ENCODE data around the gene EYS. TPM values are rescaled to one million over a fixed set of nuclear protein-coding genes. Genes with fewer than 3 reads are reported as not detected.
"Not testable (repeated sequence)": the region's sequence is repeated elsewhere in the genome, so short reads cannot be mapped to it uniquely, and the experiment has no call there.

Gene EYS
- total and polyA plus RNA-seq, 2 donors = 4.4 TPM; not detected in 1

DNA sequence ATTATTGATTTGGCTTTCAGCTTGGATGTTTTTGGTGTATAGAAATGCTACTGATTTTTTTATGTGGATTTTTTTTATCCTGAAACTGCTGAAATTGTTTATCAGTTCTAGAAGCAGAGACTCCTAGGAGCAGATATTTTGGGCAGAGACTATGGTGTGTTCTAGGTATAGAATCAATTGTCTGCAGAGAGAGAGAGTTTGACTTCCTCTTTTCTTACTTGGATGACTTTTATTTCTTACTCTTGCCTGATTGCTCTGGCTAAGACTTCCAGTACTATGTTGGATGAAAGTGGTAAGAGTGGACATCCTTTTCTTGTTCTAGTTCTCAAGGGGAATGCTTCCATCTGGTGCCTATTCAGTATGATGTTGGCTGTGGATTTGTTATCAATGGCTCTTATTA is 1700.8 kb downstream of the EYS start:
- DNase-seq (ENCODE audit: extremely low spot score) = no peak
- no peaks in the 10 kb centered on the region for H3K4me1 ChIP-seq (ENCODE audit: insufficient read depth)
- H3K27ac ChIP-seq (ENCODE audit: low read depth) = no peak overlapping the region
- H3K36me3 ChIP-seq (ENCODE audit: insufficient read depth) = no peaks in the 10 kb centered on the region
- H3K4me3 ChIP-seq (ENCODE audit: low read depth, low read length) = no peak overlapping the region

DNA sequence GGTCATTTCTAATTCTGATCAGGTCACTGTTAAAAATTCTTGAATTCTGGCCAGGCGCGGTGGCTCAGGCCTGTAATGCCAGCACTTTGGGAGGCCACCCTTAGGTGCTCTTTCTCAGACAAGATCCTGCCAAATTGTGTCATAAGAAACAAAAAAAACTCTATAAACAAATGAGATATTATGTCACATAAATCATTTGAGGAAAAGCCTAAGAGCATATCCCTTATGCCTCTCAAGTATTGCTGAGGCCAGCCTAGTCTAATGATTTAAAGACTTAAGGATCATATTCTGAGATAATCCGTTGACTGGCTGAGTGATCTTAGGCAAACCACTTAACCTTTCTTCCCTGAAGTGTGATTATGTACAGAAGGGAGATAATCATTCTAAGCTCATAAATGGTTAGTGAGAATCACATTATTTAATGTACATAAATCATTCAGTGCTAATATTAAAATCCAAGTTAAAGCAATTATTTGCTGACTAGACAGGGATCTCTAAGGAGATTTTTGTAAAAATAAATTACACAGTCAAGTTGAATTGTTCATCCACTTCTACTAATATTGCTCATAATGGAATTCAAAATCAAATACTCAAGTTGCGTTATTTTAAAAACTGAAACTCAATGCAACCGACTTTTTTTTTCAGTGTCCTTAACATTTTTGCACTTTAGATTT is 1706.1 kb downstream of the EYS start:
- whole genome bisulfite sequencing = 87% methylated on average over 5 of the region's 5 CpGs
- Histone ChIP-seq H3K36me3 (ENCODE audit: insufficient read depth) (no peaks in the 10 kb centered on the region), H3K4me1 (ENCODE audit: insufficient read depth) (no peaks in the 10 kb centered on the region), H3K27ac (ENCODE audit: low read depth) (no peak overlapping the region), H3K4me3 (ENCODE audit: low read depth, low read length) (no peak overlapping the region)
- no peak for DNase-seq (ENCODE audit: extremely low spot score)

DNA sequence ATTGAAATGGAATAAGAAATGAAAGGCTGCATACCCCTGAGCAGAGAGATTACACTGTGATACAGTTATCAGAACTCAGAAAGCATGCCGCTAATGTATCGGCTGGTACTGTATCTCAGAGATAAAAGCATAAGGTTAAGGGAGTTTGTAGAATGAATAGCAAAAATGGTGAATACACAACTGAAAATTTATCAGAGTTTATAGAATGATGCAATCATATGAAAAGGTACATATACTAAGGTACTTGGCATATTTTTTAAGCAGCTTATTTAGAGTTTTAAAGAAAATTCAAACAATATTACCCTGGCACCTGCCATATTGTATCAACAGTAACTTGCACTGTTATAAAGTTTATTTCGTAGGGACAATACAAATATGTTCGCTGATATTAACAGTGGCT is 1707.4 kb downstream of the EYS start:
- WGBS = 96% methylated on average over 4 of the region's 4 CpGs
- H3K27ac ChIP-seq (ENCODE audit: low read depth) = no peak overlapping the region
- H3K4me1 ChIP-seq (ENCODE audit: insufficient read depth) = no peaks in the 10 kb centered on the region
- no peak overlapping the region for H3K4me3 ChIP-seq (ENCODE audit: low read depth, low read length)
- H3K36me3 ChIP-seq (ENCODE audit: insufficient read depth) = no peaks in the 10 kb centered on the region
- DNase-seq (ENCODE audit: extremely low spot score) = no peak

DNA sequence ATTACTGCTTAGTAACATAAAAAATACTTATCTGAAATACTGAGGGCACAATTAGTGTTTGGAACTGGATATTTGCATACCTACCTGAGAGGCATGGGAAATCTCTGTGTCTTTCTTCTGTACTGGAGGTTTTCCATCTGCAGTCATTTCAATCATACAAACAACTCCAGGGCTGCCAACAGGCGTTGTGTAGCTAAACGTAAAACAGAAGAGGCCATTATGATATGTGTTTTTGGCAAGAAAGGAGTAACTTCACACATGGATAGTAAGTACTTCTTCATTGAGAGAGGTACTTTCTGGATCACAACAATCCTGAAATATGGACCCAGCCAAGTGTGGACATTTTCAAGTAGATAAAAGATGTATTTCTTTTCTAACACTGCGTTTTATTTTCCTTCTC is 1708.0 kb downstream of the EYS start:
- WGBS = 52% methylated on average over 3 of the region's 3 CpGs
- DNase-seq (ENCODE audit: extremely low spot score) = no peak
- no peak overlapping the region for H3K4me3 ChIP-seq (ENCODE audit: low read depth, low read length)

DNA sequence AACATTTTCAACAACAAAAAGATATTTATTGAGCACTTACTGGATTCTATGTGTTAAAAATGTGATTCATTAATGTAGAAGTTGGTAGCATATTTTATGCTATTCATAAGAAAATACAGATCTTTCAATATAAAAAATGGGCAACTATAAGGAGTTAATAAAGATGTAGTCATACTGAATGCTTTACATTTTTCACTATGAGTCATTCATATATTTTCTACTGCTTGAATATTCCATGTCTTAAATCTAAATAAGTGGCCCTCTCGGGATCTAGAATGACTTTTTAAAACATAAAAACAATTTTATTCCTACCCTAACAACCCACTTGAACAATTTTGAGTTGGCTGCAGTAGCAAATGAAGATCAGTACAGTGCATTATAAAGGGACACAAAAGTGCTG is 1709.3 kb downstream of the EYS start:
- 55% methylated on average over 1 of the region's 1 CpG for WGBS
- Histone ChIP-seq H3K4me3 (ENCODE audit: low read depth, low read length) (no peak overlapping the region), H3K27ac (ENCODE audit: low read depth) (no peak overlapping the region), H3K36me3 (ENCODE audit: insufficient read depth) (no peaks in the 10 kb centered on the region), H3K4me1 (ENCODE audit: insufficient read depth) (no peaks in the 10 kb centered on the region)
- DNase-seq (ENCODE audit: extremely low spot score) = no peak

More for the DNA sequence above, 1708.0 kb downstream of the EYS start:
- no peaks in the 10 kb centered on the region for H3K4me1 ChIP-seq (ENCODE audit: insufficient read depth)
- H3K36me3 ChIP-seq (ENCODE audit: insufficient read depth) = no peaks in the 10 kb centered on the region
- H3K27ac ChIP-seq (ENCODE audit: low read depth) = no peak overlapping the region

DNA sequence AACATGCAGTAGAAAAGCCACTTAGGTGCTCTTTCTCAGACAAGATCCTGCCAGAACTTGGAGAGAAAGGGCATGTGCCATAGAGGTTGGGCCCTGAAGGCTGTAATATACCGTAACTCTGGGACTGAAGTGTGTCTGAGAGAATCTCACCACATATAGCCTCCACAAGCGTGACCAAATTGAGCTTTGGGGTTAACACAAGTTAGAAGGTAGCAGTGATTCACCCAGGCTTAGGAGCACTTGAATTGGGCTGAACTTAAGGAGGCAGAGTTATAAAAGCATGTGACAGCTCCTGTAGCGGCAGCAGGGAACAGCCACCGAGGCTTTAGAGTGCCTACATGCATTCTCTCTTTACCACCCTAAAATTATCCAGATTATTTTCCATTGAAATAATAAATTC is 1709.8 kb downstream of the EYS start:
- DNase-seq (ENCODE audit: extremely low spot score) = no peak
- Histone ChIP-seq H3K36me3 (ENCODE audit: insufficient read depth) (no peaks in the 10 kb centered on the region), H3K4me3 (ENCODE audit: low read depth, low read length) (no peak overlapping the region), H3K27ac (ENCODE audit: low read depth) (no peak overlapping the region), H3K4me1 (ENCODE audit: insufficient read depth) (no peaks in the 10 kb centered on the region)
- WGBS = 91% methylated on average over 4 of the region's 4 CpGs

DNA sequence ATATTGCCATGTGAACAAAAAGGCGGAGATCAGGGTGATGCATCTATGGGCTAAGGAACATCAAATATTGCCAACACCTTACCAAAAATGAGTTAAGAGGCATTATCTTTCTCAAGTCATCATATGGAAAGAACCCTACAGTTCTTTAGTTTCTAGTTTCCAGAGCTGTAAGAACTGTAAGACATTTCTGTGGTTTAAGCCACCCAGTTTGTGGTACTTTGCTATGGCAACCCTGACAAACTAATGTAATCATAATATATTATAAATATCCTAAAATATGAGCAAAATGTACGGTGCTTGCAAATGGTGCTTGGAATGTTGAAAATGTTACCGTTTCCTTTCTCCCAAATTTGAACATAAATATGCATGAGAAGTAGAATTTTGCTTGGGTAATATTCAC is 1721.8 kb downstream of the EYS start:
- DNase-seq (ENCODE audit: extremely low spot score) = no peak
- H3K27ac ChIP-seq (ENCODE audit: low read depth) = no peak overlapping the region
- WGBS = 85% methylated on average over 3 of the region's 3 CpGs
- H3K4me3 ChIP-seq (ENCODE audit: low read depth, low read length) = no peak overlapping the region
- no peaks in the 10 kb centered on the region for H3K4me1 ChIP-seq (ENCODE audit: insufficient read depth)
- peaks cover 2% of the 10 kb centered on the region for H3K36me3 ChIP-seq (ENCODE audit: insufficient read depth)

DNA sequence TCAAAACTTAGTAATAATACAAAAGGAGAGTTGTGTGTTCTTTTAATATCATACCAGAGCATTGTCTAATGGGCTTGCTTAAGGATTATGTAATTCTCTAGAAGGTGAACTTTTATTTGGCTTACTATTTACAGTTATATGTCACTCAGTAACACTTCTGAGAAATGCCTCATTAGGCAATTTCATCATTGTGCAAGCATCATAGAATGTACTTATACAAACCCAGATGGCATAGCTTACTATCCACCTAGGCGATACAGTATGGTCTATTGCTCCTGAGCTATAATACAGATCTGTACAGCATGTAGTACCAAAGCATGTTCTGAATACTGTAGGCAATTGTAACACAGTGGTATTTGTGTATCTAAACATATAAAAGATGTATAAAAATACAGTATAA is 1731.3 kb downstream of the EYS start:
- 88% methylated on average over 1 of the region's 1 CpG for WGBS
- no peak for DNase-seq (ENCODE audit: extremely low spot score)
- Histone ChIP-seq H3K4me3 (ENCODE audit: low read depth, low read length) (no peak overlapping the region), H3K27ac (ENCODE audit: low read depth) (no peak overlapping the region), H3K4me1 (ENCODE audit: insufficient read depth) (no peaks in the 10 kb centered on the region), H3K36me3 (ENCODE audit: insufficient read depth) (no peaks in the 10 kb centered on the region)

DNA sequence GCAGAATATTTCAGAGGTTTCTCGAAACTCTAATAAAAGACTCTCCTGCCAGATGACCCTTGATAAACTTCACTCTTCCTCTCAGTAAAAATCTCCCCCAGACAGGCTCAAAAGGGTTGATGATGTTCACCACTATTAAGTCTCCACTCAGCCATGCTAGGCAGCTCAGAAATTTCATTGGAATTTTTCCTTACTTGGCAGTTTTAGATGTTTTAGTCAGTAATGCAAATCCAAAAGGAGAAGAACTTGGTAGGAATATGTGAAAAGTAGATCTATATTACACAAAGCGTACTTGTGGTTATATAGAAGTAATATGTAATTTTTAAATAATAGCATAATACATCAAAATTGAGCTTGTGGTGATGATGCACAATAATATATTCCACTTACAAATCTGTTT is 1738.4 kb downstream of the EYS start:
- WGBS = 71% methylated on average over 2 of the region's 2 CpGs
- Histone ChIP-seq H3K4me3 (ENCODE audit: low read depth, low read length) (no peak overlapping the region), H3K27ac (ENCODE audit: low read depth) (no peak overlapping the region), H3K36me3 (ENCODE audit: insufficient read depth) (no peaks in the 10 kb centered on the region), H3K4me1 (ENCODE audit: insufficient read depth) (no peaks in the 10 kb centered on the region)
- DNase-seq (ENCODE audit: extremely low spot score) = no peak

DNA sequence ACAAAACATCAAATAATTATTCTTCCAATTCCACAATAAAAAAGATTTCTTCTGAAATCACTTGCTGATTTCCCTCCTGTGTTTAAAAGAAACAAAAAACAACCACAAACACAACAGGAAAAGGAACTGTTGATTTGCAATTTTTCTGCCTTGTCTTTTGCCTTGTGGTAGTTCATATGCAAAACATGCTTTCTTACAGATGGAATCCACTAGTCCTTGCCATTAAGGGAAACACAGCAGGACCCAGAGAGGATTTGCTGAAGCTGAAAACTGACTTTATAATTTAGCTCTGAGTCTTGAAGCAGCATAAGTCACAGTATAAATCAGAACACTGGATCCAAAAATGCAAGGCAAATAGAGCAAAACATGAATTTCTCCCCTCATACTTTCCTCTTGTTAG is 1742.7 kb downstream of the EYS start:
- DNase-seq (ENCODE audit: extremely low spot score) = no peak
- Histone ChIP-seq H3K27ac (ENCODE audit: low read depth) (no peak overlapping the region), H3K4me3 (ENCODE audit: low read depth, low read length) (no peak overlapping the region), H3K4me1 (ENCODE audit: insufficient read depth) (no peaks in the 10 kb centered on the region), H3K36me3 (ENCODE audit: insufficient read depth) (no peaks in the 10 kb centered on the region)

DNA sequence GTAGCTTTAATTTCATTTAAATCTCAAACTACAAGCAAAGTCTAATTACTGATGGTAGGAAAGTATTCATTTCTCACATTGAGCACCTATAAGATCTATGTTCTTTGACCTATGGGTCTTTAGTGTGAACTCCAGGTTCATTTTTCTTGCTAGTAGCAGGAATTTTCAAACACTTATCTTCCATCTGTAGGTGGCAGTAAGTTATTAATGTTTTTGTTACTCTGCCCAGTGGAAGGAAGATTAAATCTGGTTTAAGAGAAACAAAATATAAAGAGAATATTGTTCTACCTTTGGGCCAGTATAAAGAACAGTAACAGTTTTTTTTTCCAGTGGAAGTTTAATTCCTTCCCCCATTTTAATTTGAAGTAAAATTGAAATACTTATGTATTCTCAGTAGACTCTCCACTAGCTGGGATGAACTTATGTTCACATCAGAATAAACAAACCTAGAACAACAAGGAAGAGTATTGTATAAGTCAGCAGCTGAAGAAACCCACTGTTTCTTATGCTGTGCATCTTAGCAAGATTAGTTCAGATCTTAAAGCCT is 1743.2 kb downstream of the EYS start:
- no peak overlapping the region for H3K4me3 ChIP-seq (ENCODE audit: low read depth, low read length)
- no peaks in the 10 kb centered on the region for H3K4me1 ChIP-seq (ENCODE audit: insufficient read depth)
- H3K36me3 ChIP-seq (ENCODE audit: insufficient read depth) = no peaks in the 10 kb centered on the region
- DNase-seq (ENCODE audit: extremely low spot score) = no peak
- no peak overlapping the region for H3K27ac ChIP-seq (ENCODE audit: low read depth)

DNA sequence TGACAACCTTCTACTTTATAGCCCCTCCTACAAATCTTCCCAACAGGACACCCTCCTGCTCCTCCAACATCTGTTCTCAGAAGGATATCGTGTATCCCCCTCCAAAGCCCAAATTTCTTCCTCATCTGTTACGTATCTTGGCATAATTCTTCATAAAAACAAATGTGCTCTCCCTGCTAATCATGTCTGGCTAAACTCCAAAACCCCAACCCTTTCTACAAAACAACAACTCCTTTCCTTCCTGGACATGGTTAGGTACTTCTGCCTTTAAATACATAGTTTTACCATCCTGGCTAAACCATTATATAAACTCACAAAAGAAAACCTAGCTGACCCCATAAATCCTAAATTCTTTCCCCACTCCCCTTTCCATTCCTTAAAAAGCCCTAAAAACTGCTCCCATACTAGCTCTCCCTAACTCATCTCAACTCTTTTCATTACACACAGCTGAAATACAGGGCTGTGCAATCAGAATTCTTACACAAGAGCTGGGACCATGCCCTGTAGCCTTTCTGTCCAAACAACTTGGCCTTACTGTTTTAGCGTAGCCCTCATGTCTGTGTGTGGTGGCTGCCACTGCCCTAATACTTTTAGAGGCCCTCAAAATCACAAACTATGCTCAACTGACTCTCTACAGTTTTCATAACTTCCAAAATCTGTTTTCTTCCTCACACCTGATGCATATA is 1753.5 kb downstream of the EYS start:
- not testable (repeated sequence) for H3K36me3 ChIP-seq (ENCODE audit: insufficient read depth)

DNA sequence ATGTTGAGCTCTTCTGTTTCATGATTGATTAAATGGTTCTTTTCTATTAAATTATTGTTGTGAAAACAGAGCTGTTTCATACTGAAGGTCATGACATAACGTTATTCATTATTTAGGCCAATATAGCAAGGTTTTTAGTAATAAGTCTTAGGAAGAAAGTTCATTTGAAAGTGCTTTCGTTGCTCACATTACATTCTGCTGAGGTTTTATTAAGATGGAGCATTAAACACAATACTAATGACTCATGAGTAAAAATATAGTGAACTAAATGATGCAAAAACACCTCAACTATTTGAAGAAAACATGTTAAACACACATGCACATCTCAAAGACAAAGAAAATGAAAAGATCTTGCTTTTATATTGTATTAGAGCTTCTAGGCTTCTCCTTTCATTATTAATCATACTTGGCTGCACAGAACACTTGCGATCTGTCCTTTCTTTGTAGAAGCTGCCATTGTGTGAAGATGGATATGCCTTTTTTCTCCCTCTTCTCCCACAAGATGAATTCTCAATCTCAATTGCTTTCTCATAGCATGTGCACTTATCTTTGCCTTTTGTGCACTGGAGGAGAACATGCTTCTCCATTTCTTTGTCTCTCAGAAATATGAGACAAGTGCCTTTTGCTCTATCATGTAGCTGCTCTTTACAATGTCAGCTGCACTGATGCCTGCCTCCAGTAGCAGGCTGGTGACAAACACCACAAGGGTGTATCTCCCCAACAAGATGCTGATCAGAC is 1759.1 kb downstream of the EYS start:
- H3K4me3 ChIP-seq (ENCODE audit: low read depth, low read length) = no peak overlapping the region
- DNase-seq (ENCODE audit: extremely low spot score) = no peak
- H3K27ac ChIP-seq (ENCODE audit: low read depth) = no peak overlapping the region
- no peaks in the 10 kb centered on the region for H3K4me1 ChIP-seq (ENCODE audit: insufficient read depth)
- WGBS = 82% methylated on average over 3 of the region's 3 CpGs
- no peaks in the 10 kb centered on the region for H3K36me3 ChIP-seq (ENCODE audit: insufficient read depth)

More for the DNA sequence above, 1753.5 kb downstream of the EYS start:
- not testable (repeated sequence) for H3K4me3 ChIP-seq (ENCODE audit: low read depth, low read length); H3K27ac ChIP-seq (ENCODE audit: low read depth); H3K4me1 ChIP-seq (ENCODE audit: insufficient read depth); DNase-seq (ENCODE audit: extremely low spot score)
- 63% methylated on average over 3 of the region's 3 CpGs for WGBS

DNA sequence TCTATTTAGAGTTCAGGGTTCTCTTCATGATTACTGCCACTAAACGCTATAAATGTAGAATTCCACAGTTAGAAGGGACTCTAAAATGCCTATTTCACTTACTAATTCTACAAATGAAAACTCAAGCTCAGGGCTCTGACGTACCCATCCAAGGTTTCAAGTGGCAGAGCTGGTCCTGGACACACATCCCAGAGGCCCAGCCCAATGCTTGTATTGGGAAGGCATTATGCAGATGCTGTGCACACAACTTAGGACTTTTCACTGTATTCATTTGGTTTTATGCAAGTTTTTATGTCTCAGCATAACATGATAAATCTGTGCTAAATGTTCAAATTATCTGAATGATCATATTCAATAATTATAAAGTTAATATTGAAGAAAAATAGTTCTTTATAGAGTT is 1761.0 kb downstream of the EYS start:
- Histone ChIP-seq H3K4me3 (ENCODE audit: low read depth, low read length) (no peak overlapping the region), H3K27ac (ENCODE audit: low read depth) (no peak overlapping the region), H3K4me1 (ENCODE audit: insufficient read depth) (no peaks in the 10 kb centered on the region), H3K36me3 (ENCODE audit: insufficient read depth) (no peaks in the 10 kb centered on the region)
- DNase-seq (ENCODE audit: extremely low spot score) = no peak
- whole genome bisulfite sequencing = 84% methylated on average over 2 of the region's 2 CpGs

Measured in urinary bladder (tissue), 4 donors.